Smooth muscle cell of the umbilical artery (primary cell): ENCODE data around the gene PLEKHH3. TPM values are rescaled to one million over a fixed set of nuclear protein-coding genes. Genes with fewer than 3 reads are reported as not detected.

ENCODE experiments used
- total RNA-seq: library from RNA; depleted of rRNA; stranded (reverse); fragments of >200 nt; gene quantifications from 2 replicates; pipeline ENCODE4 v1.2.3, GENCODE V29; 2014

Gene PLEKHH3, protein sequence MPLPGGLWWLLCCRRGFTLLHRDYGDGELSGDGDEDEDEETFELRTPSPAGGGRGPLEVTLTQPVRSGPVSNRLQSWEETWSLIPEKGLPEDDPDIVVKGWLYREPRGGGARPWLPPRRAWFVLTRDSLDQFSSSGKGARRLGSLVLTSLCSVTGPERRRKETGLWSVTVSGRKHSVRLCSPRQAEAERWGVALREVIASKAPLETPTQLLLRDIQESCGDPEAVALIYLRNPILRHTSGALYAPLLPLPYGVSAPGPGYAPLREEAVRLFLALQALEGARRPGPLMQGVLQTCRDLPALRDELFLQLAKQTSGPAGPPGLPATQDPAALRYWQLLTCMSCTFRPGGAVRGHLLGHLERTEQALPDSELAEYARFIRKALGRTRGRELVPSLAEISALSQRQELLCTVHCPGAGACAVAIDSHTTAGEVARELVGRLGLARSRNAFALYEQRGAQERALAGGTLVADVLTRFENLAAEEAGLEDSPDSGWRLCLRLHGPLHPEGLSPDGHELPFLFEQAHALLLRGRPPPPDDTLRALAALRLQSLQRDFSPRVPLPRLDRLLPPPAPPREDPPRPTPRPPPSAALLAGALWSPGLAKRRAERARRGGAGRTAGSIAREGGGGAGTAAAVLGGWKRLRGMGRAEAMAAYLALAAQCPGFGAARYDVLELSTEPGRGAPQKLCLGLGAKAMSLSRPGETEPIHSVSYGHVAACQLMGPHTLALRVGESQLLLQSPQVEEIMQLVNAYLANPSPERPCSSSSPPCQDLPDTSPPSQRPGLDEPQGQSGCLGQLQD
- 8.9 and 11.6 TPM in 2 replicates for total RNA-seq

DNA sequence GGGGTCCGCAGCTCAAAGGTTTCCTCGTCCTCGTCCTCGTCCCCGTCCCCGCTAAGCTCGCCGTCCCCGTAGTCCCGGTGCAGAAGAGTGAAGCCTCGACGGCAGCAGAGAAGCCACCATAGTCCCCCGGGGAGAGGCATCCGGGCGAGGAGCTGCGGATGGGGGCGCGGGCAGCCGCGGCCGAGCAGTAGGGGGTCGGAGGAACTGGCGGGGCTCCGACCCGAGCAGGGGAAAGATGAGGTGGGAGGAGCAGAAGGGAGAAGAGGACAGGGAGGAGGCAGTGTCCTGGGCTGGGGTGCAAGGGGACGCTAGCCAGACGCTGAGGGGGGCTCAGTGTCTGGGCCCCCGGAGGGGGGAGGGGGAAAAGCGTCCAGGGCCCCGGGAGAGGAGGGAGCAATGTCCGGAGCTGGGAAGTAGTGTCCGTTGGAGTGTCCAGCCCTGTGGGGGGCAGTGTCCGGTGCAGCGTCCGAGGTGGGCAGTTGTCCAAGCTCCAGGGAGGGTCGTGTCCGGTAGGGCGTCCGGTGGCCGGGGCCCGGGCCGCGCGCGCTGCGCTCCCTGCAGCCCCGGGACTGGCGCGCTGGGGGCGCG lies at the start of gene PLEKHH3:
Gene PLEKHH3, minus strand, starts transcription at position 571 of the 588 bp plus-strand sequence. Its CDS starts 431 bp downstream, at position 140.

DNA sequence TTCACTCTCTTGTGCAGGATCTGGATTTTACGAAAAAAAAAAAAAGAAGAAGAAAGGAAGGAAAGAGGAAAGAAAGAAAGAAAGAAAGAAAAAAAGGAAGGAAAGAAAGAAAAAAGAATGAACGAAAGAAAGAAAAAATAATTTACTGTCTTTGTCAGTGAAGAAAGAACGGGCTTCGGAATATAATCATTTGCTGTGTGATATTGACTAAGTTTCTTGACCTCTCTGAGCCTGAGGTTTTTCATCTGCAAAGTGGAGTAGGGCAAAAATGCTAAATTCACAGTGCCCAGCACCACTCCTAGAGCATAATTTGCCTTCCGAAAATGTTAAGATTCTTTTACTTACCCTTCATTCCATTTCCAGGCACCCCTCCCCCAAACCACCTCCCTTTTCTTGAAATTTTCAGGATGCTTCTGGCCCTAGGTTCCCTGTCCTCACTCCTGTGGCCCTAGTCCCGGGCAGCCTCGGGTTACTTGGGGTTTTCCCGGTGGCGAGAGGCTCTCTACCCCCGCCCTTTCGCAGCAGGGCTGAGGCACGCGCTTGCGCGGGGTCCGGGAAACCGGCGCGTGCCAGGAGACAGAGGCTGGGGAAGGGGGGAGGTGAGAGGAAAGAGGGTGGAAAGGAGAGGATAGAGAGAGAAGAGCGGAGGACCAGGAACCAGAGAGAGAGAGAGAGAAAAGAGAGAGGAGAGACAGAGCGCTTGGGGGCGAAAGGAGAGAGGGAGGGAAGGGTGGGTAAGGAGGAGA lies 5.4 kb upstream of the PLEKHH3 start, which contains the start of gene CNTNAP1:
Gene CNTNAP1, plus strand, starts transcription at position 556 of the 746 bp plus-strand sequence. CDS start 299 bp downstream, outside the sequence.

GRCh38 chr17:42659079-42659931 lies 17.5 kb downstream of the PLEKHH3 start, which contains the start of gene TUBG2:
Gene TUBG2 (plus strand): TSS chr17:42659284. CDS start chr17:42659504, 220 bp downstream.

Other genes with a start within 250 kb of the PLEKHH3 start
- gene ATP6V0A1, start 218.1 kb downstream of the PLEKHH3 start, total RNA-seq, result 53.4 and 68.0 TPM in 2 replicates
- 36.4 and 63.2 TPM in 2 replicates for gene NAGLU, start 140.8 kb downstream of the PLEKHH3 start, total RNA-seq
- gene HSD17B1, start 124.1 kb downstream of the PLEKHH3 start, total RNA-seq, result 0.88 and 1.5 TPM in 2 replicates
- 13.1 and 26.4 TPM in 2 replicates for gene COASY, start 114.8 kb downstream of the PLEKHH3 start, total RNA-seq
- gene MLX, start 109.9 kb downstream of the PLEKHH3 start, total RNA-seq, result 33.7 and 34.4 TPM in 2 replicates
- 0.89 and 5.2 TPM in 2 replicates for gene PSMC3IP, start 99.3 kb downstream of the PLEKHH3 start, total RNA-seq
- gene RETREG3, start 67.6 kb downstream of the PLEKHH3 start, total RNA-seq, result 37.1 and 47.5 TPM in 2 replicates
- 12.5 and 43.9 TPM in 2 replicates for gene TUBG1, start 67.3 kb downstream of the PLEKHH3 start, total RNA-seq
- gene TUBG2, start 17.7 kb downstream of the PLEKHH3 start, total RNA-seq, result 11.9 and 13.2 TPM in 2 replicates
- 1.8 and 2.5 TPM in 2 replicates for gene CCR10, start 4.8 kb upstream of the PLEKHH3 start, total RNA-seq
- gene CNTNAP1, start 5.5 kb upstream of the PLEKHH3 start, total RNA-seq, result 24.9 and 52.4 TPM in 2 replicates
- gene EZH1, start 68.0 kb upstream of the PLEKHH3 start, total RNA-seq, result 12.5 and 15.1 TPM in 2 replicates
- not detected in 2 replicates for gene RAMP2, start 84.2 kb upstream of the PLEKHH3 start, total RNA-seq
- 46.7 and 67.1 TPM in 2 replicates for gene VPS25, start 96.5 kb upstream of the PLEKHH3 start, total RNA-seq
- gene WNK4, start 103.6 kb upstream of the PLEKHH3 start, total RNA-seq, result 1.5 and 5.3 TPM in 2 replicates
- gene COA3, start 121.7 kb upstream of the PLEKHH3 start, total RNA-seq, result 32.8 and 53.2 TPM in 2 replicates
- 0.05 TPM in 1 of 2 replicates, not detected in the other for gene CNTD1, start 121.9 kb upstream of the PLEKHH3 start, total RNA-seq
- gene BECN1, start 147.3 kb upstream of the PLEKHH3 start, total RNA-seq, result 95.9 and 96.8 TPM in 2 replicates
- 63.0 and 106 TPM in 2 replicates for gene PSME3, start 156.4 kb upstream of the PLEKHH3 start, total RNA-seq
- 0.59 and 0.69 TPM in 2 replicates for gene AOC2, start 167.6 kb upstream of the PLEKHH3 start, total RNA-seq
- gene AOC3, start 174.2 kb upstream of the PLEKHH3 start, total RNA-seq, result 0.14 and 0.30 TPM in 2 replicates
- gene G6PC1, start 223.8 kb upstream of the PLEKHH3 start, total RNA-seq, result not detected in 2 replicates